DND-41 (cell line): ENCODE results near the gene SYNE3.

Source experiments
- CTCF ChIP-seq: IDR thresholded peaks from 2 replicates; pipeline ENCODE4 v1.5.1; 2012; ENCODE audit warnings: borderline replicate concordance, low read length, moderate library complexity, mild to moderate bottlenecking; ENCODE audit not compliant: poor library complexity, severe bottlenecking; ENCODE audit errors: extremely low read depth
- EZH2 ChIP-seq: IDR thresholded peaks from 3 replicates; pipeline ENCODE4 v1.6.1; 2012; ENCODE audit warnings: borderline replicate concordance, low read depth, mild to moderate bottlenecking, moderate library complexity, low read length, inconsistent platforms; ENCODE audit not compliant: severe bottlenecking

GRCh38 chr14:95516554-95517181 is at the start of gene SYNE3:
- TF ChIP-seq CTCF (no peak), EZH2 (no peak)
